HepG2 (cell line): ENCODE measurements around the gene EOLA1. TPM values are rescaled to one million over a fixed set of nuclear protein-coding genes. Genes with fewer than 3 reads are reported as not detected.
A peak's percentile ranks its signal among the peaks of the same experiment; 100 is the strongest.

ENCODE experiments used
- ATAC-seq: fragments of 200-7000 bp; cut with Tn5 transposase; 3 replicates; pipeline ENCODE4 v1.9.1; 2020; ENCODE audit warnings: mild to moderate bottlenecking, moderate library complexity
- BruUV-seq: library from RNA; stranded (reverse); fragments of 400-500 nt; replicated peaks from 2 replicates; lab custom pipeline; 2021; lab: Mats Ljungman, UMichigan
- CTCF ChIA-PET: fragments of 300-600 bp; formaldehyde crosslinking; extraction: SDS; loops from one replicate; lab custom pipeline; 2021; ENCODE audit warnings: low total read pairs, inconsistent platforms, low intra/inter-chr PET ratio; lab: Yijun Ruan, JAX
- POLR2A ChIA-PET: fragments of 350-600 bp; sonication (Branson Sonifier 250); formaldehyde crosslinking; loops from one replicate; lab custom pipeline; 2020; ENCODE audit warnings: antibody characterized with exemption, inconsistent platforms; lab: Yijun Ruan, JAX
- DNase-seq: peaks from one replicate; pipeline ENCODE4 v3.0.0-alpha.2; 2015; ENCODE audit warnings: low spot score
- FAIRE-seq: peaks from 3 replicates; lab custom pipeline; 2011; peaks lifted over from hg19 to GRCh38; lab: Jason Lieb, UNC
- H2AFZ ChIP-seq: one replicate; pipeline ENCODE4 v1.6.1; 2011; ENCODE audit warnings: low read length, inconsistent platforms
- H3K27ac ChIP-seq: fragments of 300-600 bp; 3 replicates; pipeline ENCODE4 v1.8.0; 2011; ENCODE audit warnings: mixed run types, mild to moderate bottlenecking, mixed read lengths, low read length, inconsistent platforms; ENCODE audit not compliant: insufficient read depth; ENCODE audit errors: extremely low read length
- H3K27me3 ChIP-seq, 2 experiments: fragments of 200-600 bp in 1 of 2; 2 replicates in 1 of 2; 3 replicates in 1 of 2; pipeline versions ENCODE4 v1.6.0 to v1.8.0; 2011; ENCODE audit warnings: low read length in 2 of 2, mild to moderate bottlenecking in 2 of 2, moderate library complexity in 2 of 2, inconsistent platforms in 1 of 2; ENCODE audit not compliant: insufficient read depth in 2 of 2, control insufficient read depth in 1 of 2
- H3K36me3 ChIP-seq, 2 experiments: fragments of 200-600 bp in 1 of 2; replicated peaks in 1 of 2; 2 replicates in 1 of 2; 3 replicates in 1 of 2; pipeline versions ENCODE4 v1.5.1 to v1.8.0; 2011; ENCODE audit warnings: low read length in 2 of 2, inconsistent platforms in 1 of 2; ENCODE audit not compliant: insufficient read depth in 2 of 2, control insufficient read depth in 1 of 2
- H3K4me1 ChIP-seq: 2 replicates; pipeline ENCODE4 v1.5.1; 2012; ENCODE audit warnings: low read length, inconsistent platforms; ENCODE audit not compliant: insufficient read depth
- H3K4me2 ChIP-seq: 2 replicates; pipeline ENCODE4 v1.6.0; 2011; ENCODE audit warnings: low read depth, low read length, inconsistent platforms
- H3K4me3 ChIP-seq, 3 experiments: fragments of 200-600 bp in 1 of 3; sonication (generic), shearing (Covaris generic) in 1 of 3; replicated peaks in 1 of 3; 2 replicates each; pipeline ENCODE4 v1.5.1; 2011 to 2016; ENCODE audit warnings: low read length in 3 of 3, inconsistent platforms in 2 of 3, low read depth in 2 of 3, mild to moderate bottlenecking in 2 of 3, control low read depth in 1 of 3, mixed read lengths in 1 of 3; ENCODE audit not compliant: insufficient read depth in 1 of 3
- H3K79me2 ChIP-seq: one replicate; pipeline ENCODE4 v1.6.1; 2011; ENCODE audit warnings: low read length, inconsistent platforms; ENCODE audit not compliant: insufficient read depth
- H3K9ac ChIP-seq: 2 replicates; pipeline ENCODE4 v1.6.0; 2011; ENCODE audit warnings: mild to moderate bottlenecking, low read depth, low read length, inconsistent platforms; ENCODE audit not compliant: insufficient read depth
- H3K9me3 ChIP-seq: 2 replicates; pipeline ENCODE4 v1.5.1; 2012; ENCODE audit warnings: mild to moderate bottlenecking, low read length
- H4K20me1 ChIP-seq: 2 replicates; pipeline ENCODE4 v1.6.0; 2011; ENCODE audit warnings: inconsistent platforms, mild to moderate bottlenecking, low read length, moderate library complexity; ENCODE audit not compliant: insufficient read depth
- AGO2 ChIP-seq: fragments of 200-400 bp; formaldehyde crosslinking; optimal IDR thresholded peaks from 2 replicates; pipeline ENCODE3; 2017; ENCODE audit warnings: mild to moderate bottlenecking, low read depth, low read length, moderate library complexity
- ETV6 ChIP-seq: sonication (generic); formaldehyde crosslinking; conservative IDR thresholded peaks from 2 replicates; pipeline ENCODE4 v1.4.0; 2020; ENCODE audit warnings: missing genetic modification reagents
- HDAC1 ChIP-seq: sonication (generic); formaldehyde crosslinking; IDR thresholded peaks from 2 replicates; pipeline ENCODE4 v1.5.1; 2020; ENCODE audit warnings: mild to moderate bottlenecking, missing genetic modification reagents
- SATB2 ChIP-seq: sonication (generic); formaldehyde crosslinking; IDR thresholded peaks from 2 replicates; pipeline ENCODE4 v1.5.0; 2020; ENCODE audit warnings: missing genetic modification reagents
- SETDB1 ChIP-seq: sonication (generic); formaldehyde crosslinking; IDR thresholded peaks from 2 replicates; pipeline ENCODE4 v1.5.1; 2020; ENCODE audit warnings: missing genetic modification reagents, mild to moderate bottlenecking, borderline replicate concordance
- SSRP1 ChIP-seq: IDR thresholded peaks from 2 replicates; pipeline ENCODE4 v1.6.1; 2016; ENCODE audit warnings: control low read depth
- ZNF232 ChIP-seq: sonication (generic); formaldehyde crosslinking; IDR thresholded peaks from 2 replicates; pipeline ENCODE4 v1.4.0; 2020; ENCODE audit warnings: missing genetic modification reagents, borderline replicate concordance
- ZNF496 ChIP-seq: sonication (generic); formaldehyde crosslinking; IDR thresholded peaks from 2 replicates; pipeline ENCODE4 v1.8.1; 2023; ENCODE audit warnings: mild to moderate bottlenecking, moderate library complexity, missing genetic modification reagents; ENCODE audit not compliant: insufficient replicate concordance
- ZNF549 ChIP-seq: sonication (generic); formaldehyde crosslinking; IDR thresholded peaks from 2 replicates; pipeline ENCODE4 v1.5.0; 2020; ENCODE audit warnings: missing genetic modification reagents
- ZNF577 ChIP-seq: sonication (generic); formaldehyde crosslinking; IDR thresholded peaks from 2 replicates; pipeline ENCODE4 v1.4.0; 2020; ENCODE audit warnings: mild to moderate bottlenecking, low read depth, missing genetic modification reagents, borderline replicate concordance
- WGBS: methylation state at CpG from one replicate; pipeline ENCODE4 v1.1.6; 2017; ENCODE audit warnings: low lambda C conversion rate; 5-methylcytosine and 5-hydroxymethylcytosine counted together
- in situ Hi-C: cut with HindIII; loops from 2 replicates; pipeline ENCODE4 v1.10.0; 2017; ENCODE audit warnings: low pct_unique_long_range_greater_than_20kb; ENCODE audit not compliant: extremely low pct_ligation_motif_present
- intact Hi-C: fragments of 100-400 bp; cut with micrococcal nuclease; formaldehyde crosslinking; loops from one replicate; pipeline ENCODE4 v1.10.0; 2022; ENCODE audit not compliant: unreplicated experiment
- polyA plus RNA-seq, 8 experiments: library from polyadenylated mRNA; depleted of rRNA in 3 of 8; stranded (reverse) in 7 of 8; unstranded in 1 of 8; fragments of >200 nt; fragmentation: Illumina TruSeq in 4 of 8; extraction: Trizol in 4 of 8; gene quantifications; 2 replicates each; pipeline versions ENCODE4 v1.2.1 to v1.2.3, GENCODE V29; 2011 to 2016; ENCODE audit warnings: low read depth in 4 of 8, missing spikeins in 1 of 8, mixed read lengths in 1 of 8; ENCODE audit not compliant: insufficient read depth in 1 of 8
- total RNA-seq, 5 experiments: library from RNA; depleted of rRNA; stranded (reverse); fragments of >200 nt; fragmentation: Illumina TruSeq; extraction: Trizol; gene quantifications; 2 replicates each; pipeline ENCODE4 v1.2.3, GENCODE V29; 2016; ENCODE audit warnings: low read depth in 1 of 5
- TF ChIP-seq, protein P1 (sequence below): sonication (generic); formaldehyde crosslinking; IDR thresholded peaks from 2 replicates; pipeline ENCODE4 v1.4.0; 2020; ENCODE audit warnings: missing genetic modification reagents
- TF ChIP-seq, protein P2 (sequence below): sonication (generic); formaldehyde crosslinking; IDR thresholded peaks from 2 replicates; pipeline ENCODE4 v1.4.0; 2020; ENCODE audit warnings: missing genetic modification reagents, borderline replicate concordance
- TF ChIP-seq, protein P3 (sequence below): IDR thresholded peaks from 2 replicates; pipeline ENCODE4 v1.6.1; 2016; ENCODE audit warnings: missing biosample characterization, missing genetic modification reagents, low read depth
- TF ChIP-seq, protein P4 (sequence below): sonication (generic); IDR thresholded peaks from 2 replicates; pipeline ENCODE4 v1.6.1; 2016; ENCODE audit warnings: low read depth, borderline replicate concordance

The EOLA1 gene
- total and polyA plus RNA-seq, 2 of the 13 experiments (the other 11 are each of a cell fraction or from before 2014, with no cell fraction given), result 6.5 to 9.6 TPM

DNA sequence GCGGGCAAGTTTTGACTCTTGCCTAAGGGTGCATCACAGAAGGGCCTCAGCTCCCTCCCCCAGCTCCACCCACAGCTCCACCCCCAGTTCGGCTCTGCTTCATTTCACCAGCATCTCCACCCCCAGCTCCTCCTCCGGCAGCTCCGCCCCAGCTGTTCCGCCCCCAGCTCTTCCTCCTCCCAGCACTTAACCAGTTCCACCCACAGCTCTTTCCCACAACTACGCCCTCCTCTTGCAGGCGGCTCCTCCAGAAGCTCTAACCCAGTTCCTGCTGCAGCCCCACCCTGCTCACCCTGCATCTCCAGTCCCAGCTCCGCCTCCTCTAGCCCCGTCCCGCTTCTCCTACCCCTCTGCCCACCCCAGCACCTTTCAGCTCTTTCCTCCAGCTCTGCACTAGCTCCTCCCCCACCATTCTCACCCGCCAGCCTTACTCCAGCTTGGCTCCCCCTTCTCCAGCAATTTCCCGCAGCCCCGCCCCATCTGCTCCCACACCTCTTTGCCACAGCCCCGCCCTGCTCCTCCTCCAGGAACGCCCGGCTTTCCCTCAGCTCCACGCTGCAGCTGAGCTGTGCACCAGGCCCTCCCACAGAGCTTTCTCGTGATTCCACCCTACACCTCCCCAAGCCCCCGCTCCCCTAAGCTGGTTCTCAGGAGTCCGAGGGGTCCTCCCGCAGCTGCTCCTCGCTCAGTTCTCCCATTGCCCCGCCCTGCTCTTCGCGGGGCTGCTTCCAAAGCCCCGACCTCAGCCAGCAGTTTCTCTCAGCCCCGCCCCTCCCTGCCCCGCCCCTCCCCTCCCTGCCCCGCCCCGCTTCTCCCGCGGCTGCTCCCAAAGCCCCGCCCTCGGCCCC lies 1.3 kb upstream of the EOLA1 start:
- peak; percentile 81 for DNase-seq
- intact Hi-C loops, result loop anchor here (1.0 kb wide), 1 partner anchor 27 kb away; no protein-coding TSS in a partner anchor
- TF ChIP-seq AGO2 (no peak), ZNF577 (no peak), ZNF549 (no peak), ETV6 (CRISPR knock-in tag) (no peak), ZNF496 (CRISPR knock-in tag) (no peak), SSRP1 (no peak), SATB2 (CRISPR knock-in tag) (no peak), SETDB1 (CRISPR knock-in tag) (no peak), HDAC1 (CRISPR knock-in tag) (no peak), ZNF232 (no peak)
- TF ChIP-seq, protein P1, sequence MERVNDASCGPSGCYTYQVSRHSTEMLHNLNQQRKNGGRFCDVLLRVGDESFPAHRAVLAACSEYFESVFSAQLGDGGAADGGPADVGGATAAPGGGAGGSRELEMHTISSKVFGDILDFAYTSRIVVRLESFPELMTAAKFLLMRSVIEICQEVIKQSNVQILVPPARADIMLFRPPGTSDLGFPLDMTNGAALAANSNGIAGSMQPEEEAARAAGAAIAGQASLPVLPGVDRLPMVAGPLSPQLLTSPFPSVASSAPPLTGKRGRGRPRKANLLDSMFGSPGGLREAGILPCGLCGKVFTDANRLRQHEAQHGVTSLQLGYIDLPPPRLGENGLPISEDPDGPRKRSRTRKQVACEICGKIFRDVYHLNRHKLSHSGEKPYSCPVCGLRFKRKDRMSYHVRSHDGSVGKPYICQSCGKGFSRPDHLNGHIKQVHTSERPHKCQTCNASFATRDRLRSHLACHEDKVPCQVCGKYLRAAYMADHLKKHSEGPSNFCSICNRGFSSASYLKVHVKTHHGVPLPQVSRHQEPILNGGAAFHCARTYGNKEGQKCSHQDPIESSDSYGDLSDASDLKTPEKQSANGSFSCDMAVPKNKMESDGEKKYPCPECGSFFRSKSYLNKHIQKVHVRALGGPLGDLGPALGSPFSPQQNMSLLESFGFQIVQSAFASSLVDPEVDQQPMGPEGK, result peak; percentile 12; the same call in 1 of the 2 replicates
- TF ChIP-seq, protein P2, sequence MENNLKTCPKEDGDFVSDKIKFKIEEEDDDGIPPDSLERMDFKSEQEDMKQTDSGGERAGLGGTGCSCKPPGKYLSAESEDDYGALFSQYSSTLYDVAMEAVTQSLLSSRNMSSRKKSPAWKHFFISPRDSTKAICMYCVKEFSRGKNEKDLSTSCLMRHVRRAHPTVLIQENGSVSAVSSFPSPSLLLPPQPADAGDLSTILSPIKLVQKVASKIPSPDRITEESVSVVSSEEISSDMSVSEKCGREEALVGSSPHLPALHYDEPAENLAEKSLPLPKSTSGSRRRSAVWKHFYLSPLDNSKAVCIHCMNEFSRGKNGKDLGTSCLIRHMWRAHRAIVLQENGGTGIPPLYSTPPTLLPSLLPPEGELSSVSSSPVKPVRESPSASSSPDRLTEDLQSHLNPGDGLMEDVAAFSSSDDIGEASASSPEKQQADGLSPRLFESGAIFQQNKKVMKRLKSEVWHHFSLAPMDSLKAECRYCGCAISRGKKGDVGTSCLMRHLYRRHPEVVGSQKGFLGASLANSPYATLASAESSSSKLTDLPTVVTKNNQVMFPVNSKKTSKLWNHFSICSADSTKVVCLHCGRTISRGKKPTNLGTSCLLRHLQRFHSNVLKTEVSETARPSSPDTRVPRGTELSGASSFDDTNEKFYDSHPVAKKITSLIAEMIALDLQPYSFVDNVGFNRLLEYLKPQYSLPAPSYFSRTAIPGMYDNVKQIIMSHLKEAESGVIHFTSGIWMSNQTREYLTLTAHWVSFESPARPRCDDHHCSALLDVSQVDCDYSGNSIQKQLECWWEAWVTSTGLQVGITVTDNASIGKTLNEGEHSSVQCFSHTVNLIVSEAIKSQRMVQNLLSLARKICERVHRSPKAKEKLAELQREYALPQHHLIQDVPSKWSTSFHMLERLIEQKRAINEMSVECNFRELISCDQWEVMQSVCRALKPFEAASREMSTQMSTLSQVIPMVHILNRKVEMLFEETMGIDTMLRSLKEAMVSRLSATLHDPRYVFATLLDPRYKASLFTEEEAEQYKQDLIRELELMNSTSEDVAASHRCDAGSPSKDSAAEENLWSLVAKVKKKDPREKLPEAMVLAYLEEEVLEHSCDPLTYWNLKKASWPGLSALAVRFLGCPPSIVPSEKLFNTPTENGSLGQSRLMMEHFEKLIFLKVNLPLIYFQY (CRISPR knock-in tag), result no peak
- TF ChIP-seq, protein P3, sequence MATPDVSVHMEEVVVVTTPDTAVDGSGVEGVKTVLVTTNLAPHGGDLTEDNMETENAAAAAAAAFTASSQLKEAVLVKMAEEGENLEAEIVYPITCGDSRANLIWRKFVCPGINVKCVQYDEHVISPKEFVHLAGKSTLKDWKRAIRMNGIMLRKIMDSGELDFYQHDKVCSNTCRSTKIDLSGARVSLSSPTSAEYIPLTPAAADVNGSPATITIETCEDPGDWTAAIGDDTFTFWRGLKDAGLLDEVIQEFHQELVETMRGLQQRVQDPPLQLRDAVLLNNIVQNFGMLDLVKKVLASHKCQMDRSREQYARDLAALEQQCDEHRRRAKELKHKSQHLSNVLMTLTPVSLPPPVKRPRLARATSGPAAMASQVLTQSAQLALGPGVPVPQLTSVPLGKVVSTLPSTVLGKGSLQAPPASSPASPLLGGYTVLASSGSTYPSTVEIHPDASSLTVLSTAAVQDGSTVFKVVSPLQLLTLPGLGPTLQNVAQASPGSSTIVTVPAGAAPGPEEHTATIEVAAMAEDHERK (CRISPR knock-in tag), result no peak
- TF ChIP-seq, protein P4, sequence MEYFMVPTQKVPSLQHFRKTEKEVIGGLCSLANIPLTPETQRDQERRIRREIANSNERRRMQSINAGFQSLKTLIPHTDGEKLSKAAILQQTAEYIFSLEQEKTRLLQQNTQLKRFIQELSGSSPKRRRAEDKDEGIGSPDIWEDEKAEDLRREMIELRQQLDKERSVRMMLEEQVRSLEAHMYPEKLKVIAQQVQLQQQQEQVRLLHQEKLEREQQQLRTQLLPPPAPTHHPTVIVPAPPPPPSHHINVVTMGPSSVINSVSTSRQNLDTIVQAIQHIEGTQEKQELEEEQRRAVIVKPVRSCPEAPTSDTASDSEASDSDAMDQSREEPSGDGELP, result 0 out of 2 replicates have a peak, but pooled peaks have one; percentile 30

More for the DNA sequence above, 1.3 kb upstream of the EOLA1 start:
- CTCF ChIA-PET, result no interaction called here
- Histone ChIP-seq H3K9me3 (no peaks in the 10 kb centered on the region), H3K79me2 (no peaks in the 10 kb centered on the region), H3K27me3 (no peaks in the 10 kb centered on the region), H2AFZ (no peak overlapping the region), H3K27ac (peak overlapping the region; percentile 57), H4K20me1 (no peaks in the 10 kb centered on the region), H3K4me3 (peak overlapping the region; percentile 45 to 66 (median 63)), H3K36me3 (no peaks in the 10 kb centered on the region), H3K4me2 (peak overlapping the region; percentile 65), H3K9ac (no peak overlapping the region), H3K4me1 (no peaks in the 10 kb centered on the region)
- peak; percentile 90 for FAIRE-seq
- in situ Hi-C loops, result no loop called here
- POLR2A ChIA-PET, result interaction anchor here (1.1 to 2.1 kb wide), 5 partner anchors 10 to 1655 kb away, joined by 3 to 16 read pairs (median 5); partner anchors contain the start of genes EOLA2 and IDS
- BruUV-seq, result no TSS peak
- 3% methylated on average over 26 of the region's 34 CpGs for WGBS
- peak; percentile 66 for ATAC-seq
